Fibroblast of lung (primary cell): ENCODE measurements around the gene DMXL1. TPM values are rescaled to one million over a fixed set of nuclear protein-coding genes. Genes with fewer than 3 reads are reported as not detected.

ENCODE experiments used
- DNase-seq, 2 donors: peaks; one replicate each; pipeline versions ENCODE4 v3.0.0 to v3.0.0-alpha.2; 2010; ENCODE audit warnings: low read depth in 2 of 2
- H2AFZ ChIP-seq: 2 replicates; pipeline ENCODE4 v1.5.1; 2012; ENCODE audit warnings: low read length, control low read depth, inconsistent platforms
- H3K27ac ChIP-seq: 2 replicates; pipeline ENCODE4 v1.5.1; 2011; ENCODE audit warnings: low read length, control low read depth; ENCODE audit not compliant: insufficient read depth
- H3K27me3 ChIP-seq: 2 replicates; pipeline ENCODE4 v1.5.1; 2011; ENCODE audit warnings: mild to moderate bottlenecking, low read length; ENCODE audit not compliant: control insufficient read depth, insufficient read depth
- H3K36me3 ChIP-seq: 2 replicates; pipeline ENCODE4 v1.5.1; 2011; ENCODE audit warnings: low read length; ENCODE audit not compliant: control insufficient read depth, insufficient read depth
- H3K4me1 ChIP-seq: 2 replicates; pipeline ENCODE4 v1.5.1; 2011; ENCODE audit warnings: low read length; ENCODE audit not compliant: control insufficient read depth, insufficient read depth; ENCODE audit errors: extremely low read depth
- H3K4me2 ChIP-seq: 2 replicates; pipeline ENCODE4 v1.5.1; 2011; ENCODE audit warnings: low read length, control low read depth; ENCODE audit not compliant: insufficient read depth; ENCODE audit errors: extremely low read depth
- H3K4me3 ChIP-seq, 4 experiments: fragments of 200-600 bp in 1 of 4; sonication (generic) in 1 of 4; replicated peaks in 1 of 4; 2 replicates each; pipeline ENCODE4 v1.5.1; 2011 to 2016; ENCODE audit warnings: low read length in 4 of 4, low read depth in 3 of 4, mild to moderate bottlenecking in 3 of 4, control low read depth in 2 of 4, inconsistent platforms in 1 of 4, mixed read lengths in 1 of 4; ENCODE audit not compliant: insufficient read depth in 1 of 4; ENCODE audit errors: control extremely low read depth in 1 of 4
- H3K79me2 ChIP-seq: 2 replicates; pipeline ENCODE4 v1.5.1; 2012; ENCODE audit warnings: mild to moderate bottlenecking, low read length, inconsistent platforms; ENCODE audit not compliant: control insufficient read depth, insufficient read depth
- H3K9ac ChIP-seq: 2 replicates; pipeline ENCODE4 v1.5.1; 2011; ENCODE audit warnings: mild to moderate bottlenecking, low read length, control low read depth; ENCODE audit not compliant: insufficient read depth
- H3K9me3 ChIP-seq: 2 replicates; pipeline ENCODE4 v1.5.1; 2012; ENCODE audit warnings: low read depth, low read length; ENCODE audit not compliant: control insufficient read depth, insufficient read depth
- H4K20me1 ChIP-seq: 2 replicates; pipeline ENCODE4 v1.5.1; 2011; ENCODE audit warnings: low read length; ENCODE audit not compliant: control insufficient read depth, insufficient read depth; ENCODE audit errors: extremely low read depth
- CTCF ChIP-seq, 2 donors: IDR thresholded peaks in 1 of 2; conservative IDR thresholded peaks in 1 of 2; 1 replicate in 1 of 2; 2 replicates in 1 of 2; pipeline ENCODE4 v1.5.1; 2011 to 2012; ENCODE audit warnings: low read length in 2 of 2, control low read depth in 1 of 2, inconsistent platforms in 1 of 2, low read depth in 1 of 2, mild to moderate bottlenecking in 1 of 2
- EZH2 ChIP-seq: IDR thresholded peaks from 2 replicates; pipeline ENCODE4 v1.5.1; 2012; ENCODE audit warnings: low read length, control low read depth, mild to moderate bottlenecking; ENCODE audit errors: missing control alignments
- polyA plus RNA-seq, 2 donors: library from polyadenylated mRNA; depleted of rRNA in 1 of 2; stranded (reverse) in 1 of 2; unstranded in 1 of 2; fragments of >200 nt; gene quantifications; 2 replicates each; pipeline ENCODE4 v1.2.1, GENCODE V29; 2011 to 2012; ENCODE audit warnings: missing spikeins in 1 of 2
- total RNA-seq: library from RNA; depleted of rRNA; stranded (reverse); fragments of >200 nt; gene quantifications from 2 replicates; pipeline ENCODE4 v1.2.1, GENCODE V29; 2014

Gene DMXL1
- total and polyA plus RNA-seq, 2 donors (not counting 1 experiment from before 2014, with no cell fraction given) = 21.1 to 59.5 TPM

DNA sequence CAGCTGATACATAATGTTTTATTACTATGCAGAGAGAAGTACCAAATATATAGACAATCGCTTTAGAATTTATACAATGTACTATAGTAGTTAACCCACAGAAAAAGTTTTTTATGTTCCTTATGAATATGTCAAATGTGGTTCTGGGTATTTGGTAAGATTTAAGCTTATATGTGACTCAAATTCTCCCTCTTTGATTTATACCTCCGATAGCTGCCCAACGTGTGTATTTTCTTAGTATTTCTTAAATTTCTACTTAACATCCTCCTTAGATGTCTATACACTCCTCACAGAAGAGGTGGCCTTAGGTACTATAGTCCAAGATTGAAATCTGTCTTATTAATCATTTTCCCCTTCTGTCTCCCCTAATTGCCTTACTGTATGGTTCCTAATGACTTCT lies 146.3 kb downstream of the DMXL1 start:
- no peak overlapping the region for H3K4me3 ChIP-seq
- H3K79me2 ChIP-seq = no peaks in the 10 kb centered on the region
- no peak for DNase-seq
- no peaks in the 10 kb centered on the region for H3K27me3 ChIP-seq
- H3K4me2 ChIP-seq = no peak overlapping the region
- H3K9me3 ChIP-seq = no peaks in the 10 kb centered on the region
- no peak overlapping the region for H3K27ac ChIP-seq
- TF ChIP-seq EZH2 (no peak), CTCF (conservative IDR thresholded peaks at IDR 0.05 in 1 of 2, IDR thresholded peaks at IDR 0.05 in 1 of 2; ENCODE audit: low read depth in 1 of 2, low read length in 2 of 2) (no peak)
- H3K4me1 ChIP-seq = no peaks in the 10 kb centered on the region
- H4K20me1 ChIP-seq = no peaks in the 10 kb centered on the region
- H2AFZ ChIP-seq = no peak overlapping the region
- no peaks in the 10 kb centered on the region for H3K36me3 ChIP-seq
- H3K9ac ChIP-seq = no peak overlapping the region

DNA sequence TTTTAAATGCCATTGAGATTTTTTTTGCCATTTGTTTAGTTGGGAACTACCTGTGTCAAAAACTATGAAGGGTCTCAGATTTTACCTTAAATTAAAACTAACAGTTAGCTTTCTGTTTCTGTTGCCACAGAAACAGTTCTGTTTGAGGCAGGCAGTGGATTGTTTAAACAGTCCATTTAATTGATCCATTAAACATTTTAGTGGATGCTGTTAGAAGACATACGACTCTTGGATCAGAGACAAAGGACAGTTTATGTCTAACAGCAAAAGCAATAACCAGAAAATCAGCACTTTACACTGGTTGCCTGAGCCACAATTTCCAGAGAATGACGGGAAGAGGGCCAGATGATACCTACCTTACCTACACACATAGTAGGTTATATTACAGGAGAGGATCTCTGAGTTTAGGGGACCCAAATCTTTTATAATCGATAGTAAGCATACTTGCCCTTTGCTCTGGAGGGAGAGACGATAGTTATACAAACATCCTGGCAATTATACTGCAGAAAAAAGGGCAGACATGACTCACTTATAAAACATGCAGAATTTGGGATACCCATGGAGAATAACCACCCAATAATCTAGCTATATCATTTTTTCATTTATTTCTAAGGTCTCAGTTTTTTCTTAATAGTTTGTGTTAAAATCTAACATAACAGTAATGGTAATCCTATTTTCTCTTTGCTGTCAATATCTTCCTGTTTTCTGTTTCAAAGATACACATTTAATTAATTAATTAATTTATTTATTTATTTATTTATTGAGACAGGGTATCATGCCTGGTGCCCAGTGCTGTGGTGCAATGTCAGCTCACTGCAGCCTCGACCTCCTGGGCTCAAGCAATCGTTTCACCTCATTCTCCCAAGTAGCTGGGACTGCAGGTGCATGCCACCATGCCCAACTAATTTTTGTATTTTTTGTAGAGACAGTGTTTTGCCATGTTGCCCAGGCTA lies 148.2 kb downstream of the DMXL1 start:
- no peak overlapping the region for H3K4me3 ChIP-seq

More for the DNA sequence above, 148.2 kb downstream of the DMXL1 start:
- DNase-seq = peak; percentile 10 to 15
- Histone ChIP-seq H3K9me3 (no peaks in the 10 kb centered on the region), H3K36me3 (no peaks in the 10 kb centered on the region), H3K27ac (no peak overlapping the region), H3K27me3 (no peaks in the 10 kb centered on the region), H4K20me1 (no peaks in the 10 kb centered on the region), H3K9ac (no peak overlapping the region), H3K4me1 (no peaks in the 10 kb centered on the region), H2AFZ (no peak overlapping the region), H3K79me2 (no peaks in the 10 kb centered on the region), H3K4me2 (no peak overlapping the region)
- no peak for TF ChIP-seq CTCF (conservative IDR thresholded peaks at IDR 0.05 in 1 of 2, IDR thresholded peaks at IDR 0.05 in 1 of 2; ENCODE audit: low read depth in 1 of 2, low read length in 2 of 2)
- TF ChIP-seq EZH2 = no peak
